Measurements from ENCODE around the gene GATA3.

The GATA3 gene

GRCh38 chr10:8037941-8038894 is 16.3 kb upstream of the GATA3 start:
- DNase-seq (ENCODE audit: low read depth): no peak

- no peak for DNase-seq (ENCODE audit: low read depth)
Observed at GRCh38 chr10:8039321-8039881, 15.1 kb upstream of the GATA3 start.

- no peak for DNase-seq (ENCODE audit: low read depth)
Observed at GRCh38 chr10:8040651-8041050, 13.8 kb upstream of the GATA3 start.

- no peak for DNase-seq (ENCODE audit: low read depth)
Observed at GRCh38 chr10:8041284-8041991, 13.1 kb upstream of the GATA3 start.

GRCh38 chr10:8041992-8042720 is 12.3 kb upstream of the GATA3 start:
- no peak for DNase-seq (ENCODE audit: low read depth)

GRCh38 chr10:8042721-8043568 is 11.5 kb upstream of the GATA3 start:
- no peak for DNase-seq (ENCODE audit: low read depth)

- no peak for DNase-seq (ENCODE audit: low read depth)
Observed at GRCh38 chr10:8043569-8044306, 10.8 kb upstream of the GATA3 start.

- no peak for DNase-seq (ENCODE audit: low read depth)
Observed at GRCh38 chr10:8044331-8044907, 10.1 kb upstream of the GATA3 start.

- no peak for DNase-seq (ENCODE audit: low read depth)
Observed at GRCh38 chr10:8044908-8045725, 9.4 kb upstream of the GATA3 start.

GRCh38 chr10:8045726-8046494 is 8.6 kb upstream of the GATA3 start:
- no peak for DNase-seq (ENCODE audit: low read depth)

GRCh38 chr10:8047452-8048280 is 6.8 kb upstream of the GATA3 start:
- no peak for DNase-seq (ENCODE audit: low read depth)

- no peak for DNase-seq (ENCODE audit: low read depth)
Observed at GRCh38 chr10:8048281-8049008, 6.0 kb upstream of the GATA3 start.

- no peak for DNase-seq (ENCODE audit: low read depth)
Observed at GRCh38 chr10:8049045-8049864, 5.2 kb upstream of the GATA3 start.

GRCh38 chr10:8049865-8050555 is 4.5 kb upstream of the GATA3 start:
- no peak for DNase-seq (ENCODE audit: low read depth)

- peak; percentile 38 for DNase-seq (ENCODE audit: low read depth)
Observed at GRCh38 chr10:8050556-8051108, 3.9 kb upstream of the GATA3 start.
